ENCODE data around the gene NEBL.
A peak's percentile ranks its signal among the peaks of the same experiment; 100 is the strongest.

NEBL gene

DNA sequence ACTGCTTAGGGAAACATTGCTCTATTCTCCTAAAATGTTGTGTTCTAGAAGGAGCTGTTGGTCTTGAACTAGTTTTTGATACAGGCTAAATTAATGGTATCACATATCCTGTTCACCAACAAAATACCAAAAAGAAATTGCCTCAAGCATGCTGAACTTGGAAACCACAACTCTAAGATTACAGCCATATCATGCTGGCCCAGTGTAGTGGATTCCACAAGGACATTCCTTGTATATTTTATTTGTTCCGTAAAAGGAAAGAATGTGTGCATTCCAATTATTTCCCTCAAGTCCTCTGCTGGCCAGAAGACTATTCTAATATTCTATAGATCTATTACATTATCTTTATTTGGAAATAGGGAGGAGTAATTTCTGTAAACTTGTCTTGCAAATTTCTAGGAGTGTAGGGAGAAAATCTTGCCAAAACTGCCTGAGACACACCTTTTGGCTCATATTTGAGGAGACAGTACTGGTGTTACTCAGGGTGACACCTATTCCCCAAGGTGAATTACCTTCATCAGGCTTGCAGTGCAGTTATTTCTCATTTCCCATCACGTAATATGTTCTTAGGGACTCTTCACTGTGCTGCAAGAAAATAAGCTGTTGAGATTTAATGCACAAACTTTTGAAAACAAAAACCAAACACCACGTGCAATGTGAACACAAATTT is 1.9 kb upstream of the NEBL start:
- DNase-seq: no peak

DNA sequence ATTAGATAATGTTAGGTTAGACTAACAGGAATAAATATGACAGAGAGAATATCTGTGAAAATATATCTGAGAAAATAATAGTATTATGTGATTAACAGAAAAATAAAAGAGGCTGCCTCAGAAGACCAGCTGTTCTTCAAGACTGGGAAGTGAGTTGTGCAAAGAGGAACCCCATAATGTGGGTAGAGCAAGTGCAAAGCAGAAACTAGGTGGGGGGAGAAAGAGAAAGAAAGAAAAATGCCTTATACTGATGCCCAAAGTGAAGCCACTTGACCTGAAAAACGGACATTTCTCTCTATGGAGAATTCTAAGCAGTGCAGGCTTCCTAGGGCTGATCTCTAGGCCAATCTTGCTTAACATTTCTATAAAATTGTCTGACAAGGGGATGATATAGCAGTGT is 3.8 kb downstream of the NEBL start:
- DNase-seq: no peak

GRCh38 chr10:20892796-20893195 is 4.3 kb downstream of the NEBL start:
- no peak for DNase-seq

GRCh38 chr10:20892011-20892585 is 5.0 kb downstream of the NEBL start:
- DNase-seq: no peak

DNA sequence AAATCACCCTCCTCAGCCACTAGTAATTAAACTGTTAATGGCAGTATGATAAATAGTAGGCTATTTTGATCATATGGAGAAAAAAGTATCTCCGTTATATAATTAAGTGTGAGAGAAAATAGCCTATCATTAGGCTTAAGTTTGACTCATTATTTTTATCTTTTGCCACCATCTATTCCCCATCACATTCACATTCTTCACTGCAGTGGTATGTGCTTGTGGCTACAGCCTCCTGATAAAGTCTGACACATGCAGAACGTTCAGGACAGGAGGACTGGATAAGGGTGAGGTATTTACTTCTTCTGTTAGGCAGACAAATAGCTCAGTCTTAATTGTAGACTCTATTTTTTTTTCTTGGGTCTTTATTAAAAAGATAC is 5.8 kb downstream of the NEBL start:
- no peak for DNase-seq

- no peak for DNase-seq
Measured at GRCh38 chr10:20890491-20891337, 6.4 kb downstream of the NEBL start.

GRCh38 chr10:20890009-20890408 is 7.1 kb downstream of the NEBL start:
- no peak for DNase-seq

- DNase-seq: no peak
Measured at GRCh38 chr10:20888620-20889330, 8.3 kb downstream of the NEBL start.

GRCh38 chr10:20887706-20888555 is 9.2 kb downstream of the NEBL start:
- DNase-seq: no peak

- DNase-seq: no peak
Measured at GRCh38 chr10:20885678-20886077, 11.4 kb downstream of the NEBL start.

DNA sequence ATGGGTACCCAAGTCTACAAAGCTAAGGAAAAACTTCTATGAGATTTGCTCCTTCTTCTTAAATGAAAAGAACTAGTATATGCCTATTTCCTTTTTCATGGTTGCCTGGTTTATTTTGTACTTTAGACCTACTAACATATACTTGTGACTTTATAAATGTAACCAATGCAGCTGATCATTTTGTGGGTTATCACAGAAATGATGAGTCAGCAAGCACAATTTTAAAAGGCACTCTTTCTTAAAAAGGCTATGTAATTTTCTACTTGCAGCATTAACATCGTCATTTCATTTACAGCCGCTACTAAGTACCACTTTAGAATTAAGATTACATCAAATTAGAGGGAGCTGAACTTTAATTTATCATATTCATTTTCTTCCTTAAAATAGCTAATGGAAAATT is 13.6 kb downstream of the NEBL start:
- DNase-seq: no peak

DNA sequence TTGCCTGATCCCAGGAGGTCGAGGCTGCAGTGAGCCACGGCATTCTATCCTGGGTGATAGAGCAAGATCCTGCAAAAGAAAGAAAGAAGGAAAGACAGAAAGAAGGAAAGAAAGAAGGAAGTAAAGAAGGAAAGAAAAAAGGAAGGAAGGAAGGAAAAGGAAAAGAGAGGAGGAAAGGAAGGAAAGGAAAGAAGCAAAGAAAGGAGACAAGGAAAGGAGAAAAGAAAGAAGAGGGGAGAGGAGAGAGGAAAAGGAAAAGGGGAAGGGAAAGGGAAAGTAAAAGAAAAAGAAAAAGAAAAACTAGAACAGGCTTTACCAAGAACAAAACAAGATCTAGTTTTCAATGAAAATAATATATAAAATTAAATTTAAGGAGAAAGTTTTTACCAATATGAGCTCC is 15.0 kb downstream of the NEBL start:
- DNase-seq: no peak

DNA sequence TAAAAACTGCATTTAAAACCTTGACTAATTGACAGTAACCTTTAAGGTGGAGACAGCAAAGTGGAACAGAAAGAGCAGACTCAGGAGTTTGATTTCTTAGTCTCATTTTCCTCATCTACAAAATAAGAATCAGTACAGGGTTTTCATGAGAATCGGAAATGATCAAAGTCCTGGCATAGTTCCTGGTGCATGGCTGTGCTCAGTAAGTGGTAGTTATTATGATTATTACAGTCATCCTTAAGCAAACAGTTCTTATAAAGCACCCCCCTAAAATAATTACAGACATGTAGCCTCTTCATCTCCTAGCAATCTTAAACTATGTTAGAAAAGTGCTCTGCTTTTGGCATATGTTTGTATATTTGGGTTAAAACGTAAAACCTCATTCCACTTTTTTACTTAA is 18.0 kb downstream of the NEBL start:
- no peak for DNase-seq

DNA sequence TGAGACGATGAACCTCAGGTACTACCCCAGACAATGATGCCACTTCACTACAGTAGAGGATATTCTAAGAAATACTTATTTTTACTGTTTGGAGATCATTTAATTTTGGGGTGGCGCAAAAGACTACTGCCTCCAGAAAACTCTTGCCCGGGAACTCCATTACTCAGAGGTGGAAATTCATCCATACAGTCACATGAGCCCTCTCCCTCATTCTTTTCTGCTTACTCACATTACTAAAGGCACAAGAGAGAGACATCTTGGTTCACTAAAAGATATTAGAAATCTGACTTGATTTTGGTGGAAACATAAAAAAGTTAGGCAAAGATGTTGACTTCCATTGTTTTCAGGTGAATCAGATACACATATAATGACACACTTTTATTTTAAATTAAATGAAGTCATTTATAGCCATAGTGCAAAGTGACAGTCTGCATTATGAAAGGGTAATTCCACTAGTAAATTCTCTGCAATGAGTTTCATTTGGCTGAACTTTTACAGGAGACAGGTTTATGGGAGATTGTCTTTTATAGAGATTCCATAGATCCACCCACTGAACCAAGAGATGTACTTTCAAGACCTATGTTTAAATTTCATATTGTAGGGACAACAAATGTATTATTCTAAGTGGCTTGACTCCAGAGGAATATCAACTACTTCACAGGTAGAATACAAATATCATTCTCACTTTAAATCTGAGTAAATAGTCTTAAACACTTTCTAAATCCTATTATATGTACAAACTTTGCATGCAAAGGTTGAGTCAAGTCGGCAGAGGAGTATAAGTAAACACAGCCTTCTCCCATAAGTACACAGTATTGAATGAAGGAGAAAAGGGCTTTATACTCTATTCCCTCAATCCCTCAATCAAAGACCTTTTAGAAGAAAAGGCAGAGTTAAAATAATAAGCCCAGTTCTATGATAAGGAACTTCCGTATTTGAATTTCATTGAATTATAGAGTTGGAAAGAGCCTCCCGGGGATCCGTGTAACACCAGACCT is 18.8 kb downstream of the NEBL start:
- DNase-seq: no peak

GRCh38 chr10:20877554-20877953 is 19.6 kb downstream of the NEBL start:
- DNase-seq: no peak

DNA sequence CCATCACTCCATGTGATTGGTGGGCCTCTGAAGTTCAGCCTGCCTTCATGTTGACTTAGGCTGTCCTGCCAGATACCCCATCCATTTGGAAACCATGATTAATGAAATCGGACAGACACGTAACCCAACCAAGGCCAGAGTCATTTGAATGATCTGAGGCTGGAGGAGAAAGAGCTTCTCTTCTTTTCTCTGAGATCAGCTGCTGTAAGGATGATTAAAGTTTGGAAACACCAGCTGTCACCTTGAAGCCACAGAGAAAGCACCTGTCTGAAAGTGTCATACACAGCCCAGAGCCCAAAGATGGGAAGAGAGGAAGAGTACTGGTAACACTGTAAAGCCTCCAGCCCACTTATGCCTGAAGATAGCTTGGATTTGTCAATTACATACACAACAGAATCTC is 22.9 kb downstream of the NEBL start:
- no peak for DNase-seq

- DNase-seq: no peak
Measured at GRCh38 chr10:20871970-20872369, 25.1 kb downstream of the NEBL start.

- no peak for DNase-seq
Measured at GRCh38 chr10:20870834-20871233, 26.3 kb downstream of the NEBL start.

DNA sequence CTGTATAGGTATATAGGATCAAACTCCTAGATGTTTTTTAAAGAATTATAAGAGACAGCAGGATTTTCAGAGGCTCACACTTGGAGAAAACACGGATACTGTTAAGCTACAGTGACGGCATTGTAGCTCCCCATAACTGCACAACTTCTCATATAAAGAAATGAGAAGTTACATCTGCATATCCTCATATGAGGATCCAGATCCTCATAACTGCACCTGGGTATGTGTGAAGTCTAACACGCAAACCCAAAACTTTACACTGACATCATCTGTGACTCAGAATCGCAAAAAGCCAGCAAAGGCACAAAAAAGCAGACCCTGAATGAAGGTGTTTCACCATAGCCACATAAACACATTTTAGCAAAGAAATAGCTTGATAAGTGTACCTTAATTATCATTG is 34.1 kb downstream of the NEBL start:
- no peak for DNase-seq

GRCh38 chr10:20858292-20859124 is 38.6 kb downstream of the NEBL start:
- DNase-seq: peak; percentile 43
